GM18519 (cell line): Measurements from ENCODE around the gene PUM1.
"Not testable (repeated sequence)": the region's sequence is repeated elsewhere in the genome, so short reads cannot be mapped to it uniquely, and the experiment has no call there.

Source experiments
- ATAC-seq: cut with Tn5 transposase; IDR thresholded peaks from one replicate; pipeline ENCODE4 v1.9.1; 2021; ENCODE audit warnings: mild to moderate bottlenecking, moderate library complexity; ENCODE audit not compliant: unreplicated experiment, low FRiP score

Gene PUM1

GRCh38 chr1:30969903-30970302, 95.6 kb downstream of the PUM1 start:
- ATAC-seq: no peak

GRCh38 chr1:30968220-30968971, 97.1 kb downstream of the PUM1 start:
- no peak for ATAC-seq

GRCh38 chr1:30966690-30967369, 98.7 kb downstream of the PUM1 start:
- no peak for ATAC-seq

- ATAC-seq: no peak
These were observed 99.5 kb downstream of the PUM1 start for GRCh38 chr1:30965924-30966599.

- ATAC-seq: no peak
These were observed 100.8 kb downstream of the PUM1 start for GRCh38 chr1:30964706-30965105.

- no peak for ATAC-seq
These were observed 102.7 kb downstream of the PUM1 start for GRCh38 chr1:30962609-30963508.

GRCh38 chr1:30957560-30958222, 107.8 kb downstream of the PUM1 start:
- ATAC-seq: no peak

- no peak for ATAC-seq
These were observed 110.0 kb downstream of the PUM1 start for GRCh38 chr1:30955448-30956015.

GRCh38 chr1:30953685-30954084, 111.8 kb downstream of the PUM1 start:
- ATAC-seq: no peak

- ATAC-seq: no peak
These were observed 113.4 kb downstream of the PUM1 start for GRCh38 chr1:30952098-30952497.

GRCh38 chr1:30950700-30951099, 114.8 kb downstream of the PUM1 start:
- no peak for ATAC-seq

GRCh38 chr1:30950053-30950452, 115.5 kb downstream of the PUM1 start:
- no peak for ATAC-seq

GRCh38 chr1:30949487-30949838, 116.1 kb downstream of the PUM1 start:
- not testable (repeated sequence) for ATAC-seq

- not testable (repeated sequence) for ATAC-seq
These were observed 116.6 kb downstream of the PUM1 start for GRCh38 chr1:30948813-30949486.

- no peak for ATAC-seq
These were observed 117.2 kb downstream of the PUM1 start for GRCh38 chr1:30948278-30948677.

- ATAC-seq: no peak
These were observed 118.3 kb downstream of the PUM1 start for GRCh38 chr1:30947212-30947611.

- no peak for ATAC-seq
These were observed 123.1 kb downstream of the PUM1 start for GRCh38 chr1:30942326-30942963.

- no peak for ATAC-seq
These were observed 125.0 kb downstream of the PUM1 start for GRCh38 chr1:30940541-30940940.
